Measurements from ENCODE around the gene CREB5. TPM values are rescaled to one million over a fixed set of nuclear protein-coding genes. Genes with fewer than 3 reads are reported as not detected.

The CREB5 gene
- total and polyA plus RNA-seq, 2 of the 8 experiments (the other 6 are each of a cell fraction or from before 2014, with no cell fraction given), result 2.4 to 2.7 TPM

DNA sequence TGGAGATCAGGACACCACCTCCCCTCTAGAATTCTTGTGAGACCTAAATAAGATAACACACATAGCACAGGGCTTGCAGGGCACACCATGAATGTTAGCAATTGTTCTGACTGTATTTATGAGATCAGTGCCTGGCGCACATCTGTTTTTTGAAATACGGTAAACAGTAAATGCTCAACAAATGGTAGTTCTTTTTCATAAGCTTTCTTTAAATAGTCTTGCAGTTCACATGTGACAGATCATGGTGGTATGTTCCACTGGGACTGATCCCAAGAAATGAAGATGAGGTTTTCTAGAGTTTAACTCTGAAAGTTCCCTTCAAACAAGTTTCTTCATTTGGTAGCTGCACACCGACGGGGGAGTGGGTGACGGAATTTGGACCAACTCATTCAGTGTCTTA, 34.8 kb downstream of the CREB5 start (continued):
- TF ChIP-seq SRF (IDR thresholded peaks at IDR 0.05; ENCODE audit: low read depth, low read length), result no peak
- TF ChIP-seq NANOG (IDR thresholded peaks at IDR 0.05; ENCODE audit: insufficient read depth, low read depth, low read length, poor library complexity, severe bottlenecking), result no peak
- TF ChIP-seq POLR2A (IDR thresholded peaks at IDR 0.05; ENCODE audit: control extremely low read depth in 1 of 2, low read depth in 2 of 2, low read length in 2 of 2), result no peak
- TF ChIP-seq RXRA (IDR thresholded peaks at IDR 0.05; ENCODE audit: insufficient read depth, low read depth, low read length), result no peak
